HepG2 (cell line): ENCODE results near the gene RABGGTA. TPM values are rescaled to one million over a fixed set of nuclear protein-coding genes. Genes with fewer than 3 reads are reported as not detected.

ENCODE experiments used
- ARNTL ChIP-seq: sonication (generic); formaldehyde crosslinking; IDR thresholded peaks from 2 replicates; pipeline ENCODE4 v1.4.0; 2020; ENCODE audit warnings: mild to moderate bottlenecking, missing genetic modification reagents
- CCDC6 ChIP-seq: sonication (generic); formaldehyde crosslinking; IDR thresholded peaks from 2 replicates; pipeline ENCODE4 v1.8.1; 2022; ENCODE audit warnings: mild to moderate bottlenecking, missing genetic modification reagents, moderate library complexity
- ELF4 ChIP-seq: sonication (generic); formaldehyde crosslinking; IDR thresholded peaks from 2 replicates; pipeline ENCODE4 v1.5.0; 2020; ENCODE audit warnings: missing genetic modification reagents, mild to moderate bottlenecking, moderate library complexity, borderline replicate concordance
- MZF1 ChIP-seq: sonication (generic); formaldehyde crosslinking; IDR thresholded peaks from 2 replicates; pipeline ENCODE4 v1.8.1; 2023; ENCODE audit warnings: mild to moderate bottlenecking, missing genetic modification reagents, borderline replicate concordance
- PHF20 ChIP-seq: sonication (generic); formaldehyde crosslinking; IDR thresholded peaks from 2 replicates; pipeline ENCODE4 v1.5.0; 2020; ENCODE audit warnings: mild to moderate bottlenecking, missing genetic modification reagents
- RBM22 ChIP-seq: fragments of 200-400 bp; formaldehyde crosslinking; optimal IDR thresholded peaks from 2 replicates; pipeline ENCODE3; 2017; ENCODE audit warnings: mild to moderate bottlenecking, low read length, moderate library complexity
- SNRNP70 ChIP-seq: fragments of 200-400 bp; formaldehyde crosslinking; IDR thresholded peaks from 2 replicates; pipeline ENCODE4 v1.6.1; 2017; ENCODE audit warnings: mild to moderate bottlenecking, low read depth, low read length, moderate library complexity
- SRSF1 ChIP-seq: fragments of 200-400 bp; formaldehyde crosslinking; optimal IDR thresholded peaks from 2 replicates; pipeline ENCODE3; 2017; ENCODE audit warnings: mild to moderate bottlenecking, low read depth, low read length, moderate library complexity
- TBX2 ChIP-seq: sonication (generic); formaldehyde crosslinking; IDR thresholded peaks from 2 replicates; pipeline ENCODE4 v1.5.0; 2020; ENCODE audit warnings: missing genetic modification reagents, mild to moderate bottlenecking, borderline replicate concordance
- TCF7L2 ChIP-seq: IDR thresholded peaks from 2 replicates; pipeline ENCODE4 v1.6.1; 2011; ENCODE audit warnings: mild to moderate bottlenecking, low read depth, low read length, moderate library complexity
- YEATS2 ChIP-seq: sonication (generic); formaldehyde crosslinking; IDR thresholded peaks from 2 replicates; pipeline ENCODE4 v1.4.0; 2020; ENCODE audit warnings: missing genetic modification reagents, borderline replicate concordance
- ZBTB7A ChIP-seq: sonication (generic); formaldehyde crosslinking; IDR thresholded peaks from 2 replicates; pipeline ENCODE4 v1.8.0; 2022; ENCODE audit warnings: mild to moderate bottlenecking, missing genetic modification reagents
- ZNF180 ChIP-seq: sonication (generic); formaldehyde crosslinking; IDR thresholded peaks from 2 replicates; pipeline ENCODE4 v1.4.0; 2020; ENCODE audit warnings: low read depth, missing genetic modification reagents, borderline replicate concordance
- ZUFSP ChIP-seq: sonication (generic); formaldehyde crosslinking; IDR thresholded peaks from 2 replicates; pipeline ENCODE4 v1.9.0; 2021; ENCODE audit warnings: missing genetic modification reagents, mild to moderate bottlenecking, borderline replicate concordance
- polyA plus RNA-seq, 8 experiments: library from polyadenylated mRNA; depleted of rRNA in 3 of 8; stranded (reverse) in 7 of 8; unstranded in 1 of 8; fragments of >200 nt; fragmentation: Illumina TruSeq in 4 of 8; extraction: Trizol in 4 of 8; gene quantifications; 2 replicates each; pipeline versions ENCODE4 v1.2.1 to v1.2.3, GENCODE V29; 2011 to 2016; ENCODE audit warnings: low read depth in 4 of 8, missing spikeins in 1 of 8, mixed read lengths in 1 of 8; ENCODE audit not compliant: insufficient read depth in 1 of 8
- total RNA-seq, 5 experiments: library from RNA; depleted of rRNA; stranded (reverse); fragments of >200 nt; fragmentation: Illumina TruSeq; extraction: Trizol; gene quantifications; 2 replicates each; pipeline ENCODE4 v1.2.3, GENCODE V29; 2016; ENCODE audit warnings: low read depth in 1 of 5
- TF ChIP-seq, protein P1 (sequence below): sonication (generic); formaldehyde crosslinking; IDR thresholded peaks from 2 replicates; pipeline ENCODE4 v1.4.0; 2020; ENCODE audit warnings: mild to moderate bottlenecking, missing genetic modification reagents, borderline replicate concordance
- TF ChIP-seq, protein P2 (sequence below): sonication (generic); formaldehyde crosslinking; IDR thresholded peaks from 2 replicates; pipeline ENCODE4 v1.5.1; 2020; ENCODE audit warnings: mild to moderate bottlenecking, missing genetic modification reagents, moderate library complexity

RABGGTA gene
- total and polyA plus RNA-seq, 2 of the 13 experiments (the other 11 are each of a cell fraction or from before 2014, with no cell fraction given), result 57.9 to 90.8 TPM

- TF ChIP-seq, protein P1, sequence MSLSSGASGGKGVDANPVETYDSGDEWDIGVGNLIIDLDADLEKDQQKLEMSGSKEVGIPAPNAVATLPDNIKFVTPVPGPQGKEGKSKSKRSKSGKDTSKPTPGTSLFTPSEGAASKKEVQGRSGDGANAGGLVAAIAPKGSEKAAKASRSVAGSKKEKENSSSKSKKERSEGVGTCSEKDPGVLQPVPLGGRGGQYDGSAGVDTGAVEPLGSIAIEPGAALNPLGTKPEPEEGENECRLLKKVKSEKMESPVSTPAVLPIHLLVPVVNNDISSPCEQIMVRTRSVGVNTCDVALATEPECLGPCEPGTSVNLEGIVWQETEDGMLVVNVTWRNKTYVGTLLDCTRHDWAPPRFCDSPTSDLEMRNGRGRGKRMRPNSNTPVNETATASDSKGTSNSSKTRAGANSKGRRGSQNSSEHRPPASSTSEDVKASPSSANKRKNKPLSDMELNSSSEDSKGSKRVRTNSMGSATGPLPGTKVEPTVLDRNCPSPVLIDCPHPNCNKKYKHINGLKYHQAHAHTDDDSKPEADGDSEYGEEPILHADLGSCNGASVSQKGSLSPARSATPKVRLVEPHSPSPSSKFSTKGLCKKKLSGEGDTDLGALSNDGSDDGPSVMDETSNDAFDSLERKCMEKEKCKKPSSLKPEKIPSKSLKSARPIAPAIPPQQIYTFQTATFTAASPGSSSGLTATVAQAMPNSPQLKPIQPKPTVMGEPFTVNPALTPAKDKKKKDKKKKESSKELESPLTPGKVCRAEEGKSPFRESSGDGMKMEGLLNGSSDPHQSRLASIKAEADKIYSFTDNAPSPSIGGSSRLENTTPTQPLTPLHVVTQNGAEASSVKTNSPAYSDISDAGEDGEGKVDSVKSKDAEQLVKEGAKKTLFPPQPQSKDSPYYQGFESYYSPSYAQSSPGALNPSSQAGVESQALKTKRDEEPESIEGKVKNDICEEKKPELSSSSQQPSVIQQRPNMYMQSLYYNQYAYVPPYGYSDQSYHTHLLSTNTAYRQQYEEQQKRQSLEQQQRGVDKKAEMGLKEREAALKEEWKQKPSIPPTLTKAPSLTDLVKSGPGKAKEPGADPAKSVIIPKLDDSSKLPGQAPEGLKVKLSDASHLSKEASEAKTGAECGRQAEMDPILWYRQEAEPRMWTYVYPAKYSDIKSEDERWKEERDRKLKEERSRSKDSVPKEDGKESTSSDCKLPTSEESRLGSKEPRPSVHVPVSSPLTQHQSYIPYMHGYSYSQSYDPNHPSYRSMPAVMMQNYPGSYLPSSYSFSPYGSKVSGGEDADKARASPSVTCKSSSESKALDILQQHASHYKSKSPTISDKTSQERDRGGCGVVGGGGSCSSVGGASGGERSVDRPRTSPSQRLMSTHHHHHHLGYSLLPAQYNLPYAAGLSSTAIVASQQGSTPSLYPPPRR (CRISPR knock-in tag), result peak; percentile 79; the same call in 1 of the 2 replicates
- TF ChIP-seq ZBTB7A (CRISPR knock-in tag) (peak; percentile 76), RBM22 (peak; percentile 12), ZNF180 (CRISPR knock-in tag) (0 out of 2 replicates have a peak, but pooled peaks have one; percentile 41), TCF7L2 (no peak), ELF4 (CRISPR knock-in tag) (peak; percentile 91; the same call in 1 of the 2 replicates), MZF1 (CRISPR knock-in tag) (peak; percentile 97), ARNTL (CRISPR knock-in tag) (peak; percentile 61), ZUFSP (CRISPR knock-in tag) (no peak), YEATS2 (CRISPR knock-in tag) (peak; percentile 99), PHF20 (CRISPR knock-in tag) (no peak), TBX2 (CRISPR knock-in tag) (peak; percentile 95), CCDC6 (no peak), SRSF1 (peak; percentile 41), SNRNP70 (no peak)
- TF ChIP-seq, protein P2, sequence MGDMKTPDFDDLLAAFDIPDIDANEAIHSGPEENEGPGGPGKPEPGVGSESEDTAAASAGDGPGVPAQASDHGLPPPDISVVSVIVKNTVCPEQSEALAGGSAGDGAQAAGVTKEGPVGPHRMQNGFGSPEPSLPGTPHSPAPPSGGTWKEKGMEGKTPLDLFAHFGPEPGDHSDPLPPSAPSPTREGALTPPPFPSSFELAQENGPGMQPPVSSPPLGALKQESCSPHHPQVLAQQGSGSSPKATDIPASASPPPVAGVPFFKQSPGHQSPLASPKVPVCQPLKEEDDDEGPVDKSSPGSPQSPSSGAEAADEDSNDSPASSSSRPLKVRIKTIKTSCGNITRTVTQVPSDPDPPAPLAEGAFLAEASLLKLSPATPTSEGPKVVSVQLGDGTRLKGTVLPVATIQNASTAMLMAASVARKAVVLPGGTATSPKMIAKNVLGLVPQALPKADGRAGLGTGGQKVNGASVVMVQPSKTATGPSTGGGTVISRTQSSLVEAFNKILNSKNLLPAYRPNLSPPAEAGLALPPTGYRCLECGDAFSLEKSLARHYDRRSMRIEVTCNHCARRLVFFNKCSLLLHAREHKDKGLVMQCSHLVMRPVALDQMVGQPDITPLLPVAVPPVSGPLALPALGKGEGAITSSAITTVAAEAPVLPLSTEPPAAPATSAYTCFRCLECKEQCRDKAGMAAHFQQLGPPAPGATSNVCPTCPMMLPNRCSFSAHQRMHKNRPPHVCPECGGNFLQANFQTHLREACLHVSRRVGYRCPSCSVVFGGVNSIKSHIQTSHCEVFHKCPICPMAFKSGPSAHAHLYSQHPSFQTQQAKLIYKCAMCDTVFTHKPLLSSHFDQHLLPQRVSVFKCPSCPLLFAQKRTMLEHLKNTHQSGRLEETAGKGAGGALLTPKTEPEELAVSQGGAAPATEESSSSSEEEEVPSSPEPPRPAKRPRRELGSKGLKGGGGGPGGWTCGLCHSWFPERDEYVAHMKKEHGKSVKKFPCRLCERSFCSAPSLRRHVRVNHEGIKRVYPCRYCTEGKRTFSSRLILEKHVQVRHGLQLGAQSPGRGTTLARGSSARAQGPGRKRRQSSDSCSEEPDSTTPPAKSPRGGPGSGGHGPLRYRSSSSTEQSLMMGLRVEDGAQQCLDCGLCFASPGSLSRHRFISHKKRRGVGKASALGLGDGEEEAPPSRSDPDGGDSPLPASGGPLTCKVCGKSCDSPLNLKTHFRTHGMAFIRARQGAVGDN (CRISPR knock-in tag), result peak; percentile 99
Measured at GRCh38 chr14:24299255-24300191, 28.1 kb upstream of the RABGGTA start, which contains the start of the genes DHRS1 and NOP9 (continued).
